NCI-H748 (cell line): ENCODE results near the gene CACNG6.

Experiments used
- DNase-seq: peaks from one replicate; lab custom pipeline; 2025; ENCODE audit not compliant: unreplicated experiment; lab: John Stamatoyannopoulos, UW

CACNG6 gene

GRCh38 chr19:54040003-54040402 is 48.6 kb downstream of the CACNG6 start:
- DNase-seq: no peak

GRCh38 chr19:54041969-54042606 is 50.7 kb downstream of the CACNG6 start:
- DNase-seq: no peak

GRCh38 chr19:54042989-54043388 is 51.6 kb downstream of the CACNG6 start:
- DNase-seq: no peak

- DNase-seq: no peak
These were observed 54.3 kb downstream of the CACNG6 start for GRCh38 chr19:54045771-54046170.

- DNase-seq: no peak
These were observed 56.2 kb downstream of the CACNG6 start for GRCh38 chr19:54047616-54048015.
